HG03159 (cell line): ENCODE measurements around the gene INO80D.
"Not testable (repeated sequence)": the region's sequence is repeated elsewhere in the genome, so short reads cannot be mapped to it uniquely, and the experiment has no call there.

Experiments
- ATAC-seq: cut with Tn5 transposase; IDR thresholded peaks from one replicate; pipeline ENCODE4 v1.9.1; 2021; ENCODE audit warnings: mild to moderate bottlenecking, moderate library complexity; ENCODE audit not compliant: unreplicated experiment

INO80D gene

DNA sequence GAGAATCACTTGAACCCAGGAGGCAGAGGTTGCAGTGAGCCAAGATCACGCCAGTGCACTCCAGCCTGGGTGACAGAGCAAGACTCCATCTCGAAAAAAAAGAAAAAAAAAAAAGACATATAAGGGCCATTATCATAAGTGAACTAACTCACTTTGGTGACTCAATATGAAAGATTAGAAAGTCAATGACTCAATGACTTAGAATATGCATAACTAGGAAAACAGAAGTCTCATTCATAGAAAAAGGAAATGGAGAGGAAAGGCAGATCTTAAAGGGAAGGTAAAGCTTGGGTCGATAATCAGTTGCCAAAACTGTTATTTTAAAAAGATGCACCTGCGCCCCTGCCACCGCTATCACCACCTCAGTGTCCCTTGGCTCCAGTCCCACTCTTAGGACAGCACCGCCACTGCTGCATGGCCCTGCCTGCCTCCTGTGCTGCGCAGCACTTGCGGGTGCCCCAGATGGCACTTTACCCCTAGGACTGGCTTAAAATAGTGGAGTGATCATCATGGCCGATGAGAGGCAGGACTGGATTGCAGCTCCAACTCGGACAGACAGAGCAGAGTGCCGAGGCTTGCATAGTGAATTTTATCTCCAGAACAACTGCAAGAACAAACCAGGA lies 54.7 kb downstream of the INO80D start:
- ATAC-seq = peak; percentile 64

DNA sequence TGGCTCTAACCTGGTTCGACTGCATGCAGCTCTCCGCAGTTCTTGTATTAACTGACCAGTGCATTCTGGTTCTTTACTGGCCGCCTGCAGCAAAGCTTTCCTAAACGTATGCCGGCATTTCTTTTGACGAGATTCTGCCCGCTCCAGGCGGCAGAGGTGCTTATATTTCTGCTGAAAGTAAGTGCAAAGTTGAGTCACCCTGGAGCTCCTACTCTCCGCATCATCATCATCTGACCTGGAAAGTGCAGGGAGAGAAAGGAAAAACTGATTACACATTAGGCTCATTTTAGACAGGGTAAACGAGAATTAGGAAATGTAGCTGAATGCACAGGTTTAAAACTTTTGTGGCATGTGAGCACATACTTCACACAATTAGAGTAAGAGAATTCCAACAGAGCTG lies 57.9 kb downstream of the INO80D start:
- no peak for ATAC-seq

GRCh38 chr2:206023183-206023582 lies 62.8 kb downstream of the INO80D start:
- no peak for ATAC-seq

- ATAC-seq = no peak
Observed at GRCh38 chr2:206020171-206020570, 65.8 kb downstream of the INO80D start.

GRCh38 chr2:206015746-206016145 lies 70.2 kb downstream of the INO80D start:
- ATAC-seq = not testable (repeated sequence)

- ATAC-seq = no peak
Observed at GRCh38 chr2:206011795-206012194, 74.2 kb downstream of the INO80D start.

DNA sequence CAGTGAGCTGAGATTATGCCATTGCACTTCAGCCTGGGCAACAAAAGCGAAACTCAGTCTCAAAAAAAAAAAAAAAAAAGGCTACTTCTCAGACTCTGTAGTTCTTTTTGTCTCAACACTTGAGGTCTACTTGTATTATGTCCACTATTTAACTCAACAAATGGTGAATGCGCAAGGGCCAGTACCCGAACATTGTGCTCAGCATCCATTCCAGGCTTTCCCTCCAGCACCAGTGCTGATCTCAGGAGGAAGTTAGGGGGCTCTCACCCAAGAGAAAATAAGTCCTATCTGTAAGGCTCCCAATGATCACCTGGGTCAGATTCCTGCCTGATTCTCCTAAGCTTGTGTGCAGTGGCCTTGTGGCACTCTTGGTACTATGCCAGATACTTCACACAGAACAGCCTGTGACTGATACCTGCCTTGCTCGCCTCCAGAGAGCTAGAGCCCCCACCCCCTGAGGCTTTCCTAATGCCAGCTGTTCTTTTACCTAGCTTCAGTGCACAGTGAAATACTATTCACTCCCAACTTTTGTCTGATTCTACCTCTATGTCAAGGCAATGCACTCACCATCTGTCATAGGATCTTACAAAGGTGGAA lies 74.9 kb downstream of the INO80D start:
- ATAC-seq = no peak

- no peak for ATAC-seq
Observed at GRCh38 chr2:206004004-206004693, 81.8 kb downstream of the INO80D start.

GRCh38 chr2:206002440-206002839 lies 83.5 kb downstream of the INO80D start:
- no peak for ATAC-seq

GRCh38 chr2:206001912-206002311 lies 84.1 kb downstream of the INO80D start:
- ATAC-seq = no peak

DNA sequence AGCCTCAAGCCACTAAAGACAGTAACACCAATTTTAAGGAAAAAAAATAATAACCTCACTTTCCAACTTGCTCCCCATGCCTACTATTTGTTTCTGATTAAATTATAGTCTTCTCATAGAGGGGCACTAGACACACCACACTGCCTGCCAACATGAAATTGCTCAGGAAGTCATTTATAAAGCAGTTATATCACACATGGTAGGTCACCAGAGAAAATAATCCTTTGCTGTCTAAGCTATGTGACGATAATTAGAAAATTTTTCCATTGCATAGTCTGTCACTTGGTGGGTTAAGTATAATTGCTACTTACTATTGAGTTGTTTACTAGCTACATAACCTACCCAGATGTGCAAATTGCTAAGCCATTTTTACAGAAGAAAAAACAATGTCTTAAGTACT lies 85.2 kb downstream of the INO80D start:
- ATAC-seq = no peak

GRCh38 chr2:205998583-205998982 lies 87.4 kb downstream of the INO80D start:
- no peak for ATAC-seq

DNA sequence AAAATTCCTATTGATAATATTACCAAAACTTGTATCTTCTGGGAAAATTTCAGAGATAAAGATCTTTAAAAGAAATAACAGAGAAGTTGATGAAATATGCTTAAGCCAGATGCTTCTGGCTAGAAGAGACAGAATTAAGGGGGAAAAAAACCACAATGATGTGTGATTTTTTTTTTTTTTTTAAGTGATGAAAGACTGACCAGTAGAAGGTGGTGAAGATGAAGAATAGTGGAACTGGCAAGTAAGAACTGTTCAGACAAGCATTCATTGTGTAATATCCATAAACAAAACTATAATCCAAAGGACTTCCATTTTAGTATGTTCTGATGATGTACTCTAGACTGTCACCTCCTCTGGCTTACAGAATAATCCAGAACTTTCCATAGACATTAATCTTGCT lies 89.8 kb downstream of the INO80D start:
- no peak for ATAC-seq

- ATAC-seq = no peak
Observed at GRCh38 chr2:205995260-205995659, 90.7 kb downstream of the INO80D start.

DNA sequence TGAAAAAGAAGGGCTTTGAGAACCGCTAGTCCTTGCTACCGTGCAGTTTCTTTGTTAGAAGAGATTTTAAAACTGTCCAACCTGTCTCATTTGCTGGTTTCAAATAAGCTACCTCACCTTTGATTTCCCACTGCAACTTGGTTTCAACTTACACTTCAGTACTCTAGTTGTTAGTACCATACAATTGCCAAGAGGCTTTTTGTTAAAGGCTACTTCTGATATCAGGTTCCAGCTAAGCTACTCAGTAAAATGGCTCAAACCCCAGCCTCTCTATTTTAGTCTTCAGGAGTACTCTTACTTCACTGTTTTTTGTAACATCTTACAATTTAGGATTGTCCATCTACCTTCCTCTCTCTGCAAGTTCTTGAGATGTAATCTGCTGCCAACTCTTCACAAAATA lies 91.6 kb downstream of the INO80D start:
- ATAC-seq = no peak

DNA sequence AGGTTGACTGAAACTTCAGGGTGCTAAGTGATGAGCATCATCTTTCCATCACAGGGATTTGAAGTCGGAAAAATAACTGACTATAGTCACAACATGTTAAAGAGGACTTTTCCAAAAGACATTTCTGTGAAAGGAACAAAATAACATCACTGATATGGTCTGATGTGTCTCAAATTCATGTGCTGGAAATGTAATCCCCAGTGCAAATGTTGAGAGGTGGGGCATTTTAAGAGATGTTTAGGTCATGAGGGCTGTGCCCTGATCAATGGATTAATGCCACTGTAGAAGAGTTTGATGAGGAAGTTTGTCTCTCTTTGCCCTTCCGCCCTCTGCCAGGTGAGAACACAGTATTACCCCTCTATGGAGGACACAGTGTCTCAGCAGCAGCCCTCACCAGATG lies 95.9 kb downstream of the INO80D start:
- no peak for ATAC-seq

DNA sequence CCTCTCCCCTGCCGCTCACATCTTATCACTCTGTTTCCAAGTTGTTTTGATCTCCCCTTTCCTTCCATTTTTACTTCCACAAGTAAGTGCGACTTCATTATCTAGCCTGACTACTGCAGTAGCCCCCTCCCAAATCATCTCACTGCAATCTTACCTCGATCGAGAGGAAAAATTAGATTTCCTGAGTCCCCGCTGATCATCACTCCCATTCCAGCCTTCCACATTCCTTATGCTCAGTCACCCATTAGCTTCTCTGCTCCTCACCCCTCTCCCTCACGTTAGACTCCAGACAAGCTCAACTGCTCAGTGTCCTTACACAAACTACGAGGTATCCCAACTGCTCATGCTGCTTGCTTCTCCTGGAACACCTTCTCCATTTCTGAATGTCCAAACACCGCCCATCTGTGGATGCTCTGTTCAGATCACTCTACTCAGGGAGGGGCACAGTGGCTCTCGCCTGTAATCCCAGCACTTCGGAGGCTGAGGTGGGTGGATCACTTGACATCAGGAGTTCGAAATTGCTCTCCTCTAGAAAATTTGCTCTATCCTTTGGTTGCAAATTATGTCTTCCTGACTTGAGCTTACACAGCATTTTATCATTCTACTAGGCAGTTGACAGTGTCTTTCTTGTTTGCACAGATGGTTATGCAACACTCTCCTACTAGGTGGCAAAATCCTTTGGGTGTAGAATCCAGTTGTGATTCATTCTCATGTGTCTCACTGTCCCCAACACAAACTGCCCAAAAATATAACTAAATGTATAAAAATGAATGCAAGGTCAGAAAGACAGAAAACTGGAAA lies 96.5 kb downstream of the INO80D start:
- ATAC-seq = no peak

- ATAC-seq = not testable (repeated sequence)
Observed at GRCh38 chr2:205988681-205989080, 97.3 kb downstream of the INO80D start.

GRCh38 chr2:205988274-205988673 lies 97.7 kb downstream of the INO80D start:
- no peak for ATAC-seq

DNA sequence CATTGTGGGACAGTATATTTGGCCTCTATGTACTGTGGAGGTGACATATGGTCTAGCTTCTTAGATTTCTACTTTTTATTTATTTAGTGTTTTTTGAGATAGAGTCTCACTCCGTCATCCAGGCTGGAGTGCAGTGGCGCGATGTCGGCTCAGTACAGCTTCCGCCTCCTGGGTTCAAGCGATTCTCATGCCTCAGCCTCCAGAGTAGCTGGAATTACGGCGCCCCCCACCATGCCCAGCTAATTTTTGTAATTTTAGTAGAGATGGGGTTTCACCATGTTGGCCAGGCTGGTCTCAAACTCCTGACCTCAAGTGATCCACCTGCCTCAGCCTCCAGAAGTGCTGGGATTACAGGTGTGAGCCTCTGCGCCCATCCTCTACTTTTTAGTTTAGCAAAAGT lies 99.6 kb downstream of the INO80D start:
- ATAC-seq = not testable (repeated sequence)

DNA sequence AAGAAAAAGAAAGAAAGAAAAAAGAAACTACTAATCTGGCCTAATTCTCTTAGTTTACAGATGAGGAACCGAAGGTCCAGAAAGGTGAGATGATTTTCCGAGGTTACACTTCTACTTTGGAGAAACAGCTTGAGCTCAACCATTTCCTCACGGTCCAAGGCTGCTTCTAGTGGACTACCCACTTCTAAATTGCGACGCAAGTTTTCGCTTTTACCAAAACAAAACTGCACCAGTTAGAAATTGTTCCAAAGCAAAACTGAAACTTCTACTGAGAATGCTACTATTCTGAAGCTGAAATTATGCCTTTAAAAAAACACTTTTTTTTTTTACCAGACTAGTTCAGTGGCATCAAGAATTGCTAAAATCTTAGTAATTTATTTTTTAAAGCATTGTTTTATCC lies 101.6 kb downstream of the INO80D start:
- no peak for ATAC-seq
